GM18909 (cell line): ENCODE results near the gene CHST11.

Experiments used
- ATAC-seq: cut with Tn5 transposase; IDR thresholded peaks from one replicate; pipeline ENCODE4 v1.9.1; 2021; ENCODE audit warnings: mild to moderate bottlenecking; ENCODE audit not compliant: unreplicated experiment, poor library complexity

The CHST11 gene

GRCh38 chr12:104458694-104459367 lies 2.1 kb downstream of the CHST11 start:
- no peak for ATAC-seq

DNA sequence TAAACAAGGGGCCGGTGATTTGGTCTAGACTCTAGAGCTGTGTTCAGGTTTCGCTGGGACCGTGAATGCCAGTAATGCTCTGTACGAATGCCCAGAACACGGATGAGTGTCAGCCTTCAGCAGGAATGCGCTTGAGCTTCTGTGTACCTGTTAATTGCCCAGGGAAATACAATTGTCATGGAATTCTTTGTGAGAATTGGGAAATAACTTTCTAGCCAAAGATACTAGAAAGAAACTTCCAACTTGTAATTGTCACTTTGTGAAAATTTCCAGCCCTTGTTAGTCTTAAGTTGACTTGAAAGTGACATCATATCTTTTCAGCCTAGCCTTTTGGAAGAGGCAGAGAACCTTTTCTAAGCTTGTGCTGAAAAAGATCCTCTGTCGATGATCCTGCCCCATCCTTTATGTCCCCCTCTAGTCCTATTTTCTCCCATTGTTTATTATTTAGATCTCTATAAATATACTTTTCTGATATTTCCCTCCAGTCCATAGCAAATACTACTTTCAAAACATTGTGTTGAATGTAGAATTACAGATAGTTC lies 2.7 kb downstream of the CHST11 start:
- ATAC-seq = no peak

DNA sequence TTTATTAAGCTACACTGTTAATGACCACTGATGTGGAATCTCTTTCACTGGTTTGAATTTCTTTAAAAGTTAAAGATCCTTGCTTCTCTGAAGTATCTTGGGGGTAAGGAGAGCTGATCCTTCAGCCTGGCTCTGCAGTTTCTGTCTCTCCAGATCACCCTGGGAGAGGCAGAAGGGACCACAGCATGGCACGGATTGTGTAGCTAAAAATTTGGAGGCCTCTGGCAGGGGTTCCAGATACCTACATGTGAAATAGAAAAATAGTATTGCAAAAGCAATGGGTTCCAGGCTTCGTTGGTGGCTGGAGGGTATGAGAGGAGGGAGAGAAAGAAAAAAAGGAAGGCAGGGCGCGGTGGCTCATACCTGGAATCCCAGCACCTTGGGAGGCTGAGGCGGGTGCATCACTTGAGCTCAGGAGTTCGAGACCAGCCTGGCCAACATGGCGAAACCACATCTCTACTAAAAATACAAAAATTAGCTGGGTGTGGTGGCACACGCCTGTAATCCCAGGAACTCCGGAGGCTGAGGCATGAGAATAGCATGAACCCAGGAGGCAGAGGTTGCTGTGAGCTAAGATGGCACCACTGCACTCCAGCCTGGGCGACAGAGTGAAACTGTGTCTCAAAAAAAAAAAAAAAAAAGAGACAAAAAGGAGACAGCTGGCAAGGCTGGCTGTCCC lies 3.4 kb downstream of the CHST11 start:
- no peak for ATAC-seq

GRCh38 chr12:104460973-104461698 lies 4.4 kb downstream of the CHST11 start:
- ATAC-seq = no peak

DNA sequence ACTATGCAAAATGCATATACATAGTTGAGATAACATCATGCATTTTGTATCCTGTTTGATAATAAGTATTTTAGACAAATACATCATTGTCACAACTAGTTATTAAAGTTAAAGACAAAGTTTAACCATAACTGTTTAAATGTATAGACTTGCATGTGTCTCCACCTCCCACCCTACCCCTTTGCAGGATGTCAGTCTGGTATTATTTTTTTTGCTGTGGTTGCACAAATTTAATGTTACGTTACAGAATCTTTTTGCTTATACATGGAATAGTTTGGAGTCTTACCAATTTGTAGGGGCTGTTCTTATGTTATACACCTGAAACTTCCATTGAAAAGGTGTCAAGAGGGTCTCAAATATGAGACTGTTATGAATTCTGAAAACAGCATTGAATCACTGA lies 5.6 kb downstream of the CHST11 start:
- no peak for ATAC-seq

DNA sequence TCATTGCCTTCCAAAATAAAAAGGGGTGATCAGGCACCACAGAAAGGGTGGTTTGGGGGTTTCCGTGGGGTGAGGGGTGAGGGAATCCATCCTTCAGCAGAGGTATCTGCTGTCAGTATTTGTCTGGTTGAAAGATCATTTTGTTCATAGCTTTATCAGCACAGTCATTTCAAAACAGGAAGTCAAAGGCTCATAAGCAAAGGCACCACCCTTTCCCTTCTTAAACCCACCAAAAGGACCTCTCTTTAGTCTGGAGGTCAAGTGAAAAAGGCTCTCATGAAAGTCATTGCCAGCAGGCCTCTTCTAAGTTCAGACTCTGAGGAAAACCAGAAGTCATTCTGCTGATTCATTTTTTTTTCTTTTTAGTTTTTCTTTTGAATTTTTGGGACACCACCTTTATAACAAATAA lies 6.2 kb downstream of the CHST11 start:
- ATAC-seq = peak; percentile 61

DNA sequence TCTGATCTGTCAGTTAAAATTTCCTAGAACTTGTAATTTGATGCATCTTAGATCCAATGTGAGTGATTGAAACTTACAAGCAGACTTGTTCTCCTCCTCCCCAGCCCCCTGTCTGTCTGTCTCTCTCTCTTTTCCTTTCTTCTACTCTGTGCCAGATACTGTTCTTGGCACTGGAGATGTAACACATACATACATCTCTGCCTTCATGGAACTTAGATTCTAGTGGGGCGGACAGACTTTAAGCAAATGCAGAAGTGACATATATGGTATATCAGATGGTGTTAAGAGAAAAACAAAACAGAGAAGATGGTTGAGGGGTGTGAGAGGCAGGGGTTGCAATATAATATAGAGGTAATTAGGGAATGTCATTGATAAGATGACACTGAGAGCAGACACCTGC lies 6.6 kb downstream of the CHST11 start:
- peak; percentile 2 for ATAC-seq

GRCh38 chr12:104464899-104465298 lies 8.2 kb downstream of the CHST11 start:
- ATAC-seq = no peak

DNA sequence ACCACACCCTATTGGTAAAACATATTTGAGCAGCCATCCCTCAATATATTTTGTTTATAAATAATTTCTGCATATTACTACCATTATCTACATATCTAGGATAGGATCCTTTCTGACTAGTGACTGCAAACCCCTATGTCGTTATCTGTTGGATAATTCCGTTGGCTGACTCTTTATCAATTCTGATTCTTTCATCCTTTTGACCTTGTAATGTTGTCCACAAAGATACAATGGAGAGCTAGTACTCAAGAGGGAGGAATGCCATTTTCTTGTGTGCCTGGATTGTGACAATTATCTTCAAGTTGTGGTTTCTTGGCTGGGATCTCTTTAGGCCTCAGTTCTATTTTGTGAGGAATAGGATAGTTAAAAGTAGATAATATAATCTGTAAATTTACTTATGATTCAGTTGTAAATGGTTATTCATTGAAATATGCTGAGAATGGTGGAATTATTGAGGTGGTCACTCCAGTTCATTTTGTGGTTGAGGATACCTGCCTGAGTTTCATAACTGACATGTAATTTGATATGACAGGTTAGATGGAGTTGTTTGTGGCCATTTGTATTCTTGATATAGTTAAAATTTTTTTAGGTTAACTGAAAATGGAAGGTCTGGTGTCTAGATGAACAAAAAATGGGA lies 10.1 kb downstream of the CHST11 start:
- no peak for ATAC-seq

DNA sequence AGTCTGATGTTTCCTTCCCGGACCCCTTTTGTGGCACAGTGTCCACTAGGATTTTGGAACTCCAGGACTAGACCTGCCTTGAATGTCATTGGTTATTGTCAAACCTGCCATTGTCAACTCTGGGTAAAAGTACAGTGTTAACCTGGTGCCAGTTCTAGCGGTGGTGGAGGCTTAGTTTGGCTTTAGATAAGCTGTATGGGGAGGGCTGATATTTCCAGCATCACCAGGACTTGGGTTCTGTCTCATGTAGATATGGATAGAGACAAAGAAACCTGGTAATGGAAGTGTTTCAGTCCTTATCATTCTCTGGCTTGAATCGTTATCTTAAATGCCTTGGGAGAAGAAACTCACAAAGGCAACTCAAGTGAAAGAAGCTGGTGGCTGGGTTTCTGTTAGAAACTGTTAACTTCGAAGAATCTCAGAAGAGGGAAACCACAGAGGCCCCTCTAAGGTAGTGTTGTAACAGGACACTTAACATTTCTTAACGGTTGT lies 10.6 kb downstream of the CHST11 start:
- no peak for ATAC-seq

GRCh38 chr12:104468371-104468770 lies 11.6 kb downstream of the CHST11 start:
- no peak for ATAC-seq

- ATAC-seq = no peak
Observed at GRCh38 chr12:104469066-104469465, 12.3 kb downstream of the CHST11 start.

DNA sequence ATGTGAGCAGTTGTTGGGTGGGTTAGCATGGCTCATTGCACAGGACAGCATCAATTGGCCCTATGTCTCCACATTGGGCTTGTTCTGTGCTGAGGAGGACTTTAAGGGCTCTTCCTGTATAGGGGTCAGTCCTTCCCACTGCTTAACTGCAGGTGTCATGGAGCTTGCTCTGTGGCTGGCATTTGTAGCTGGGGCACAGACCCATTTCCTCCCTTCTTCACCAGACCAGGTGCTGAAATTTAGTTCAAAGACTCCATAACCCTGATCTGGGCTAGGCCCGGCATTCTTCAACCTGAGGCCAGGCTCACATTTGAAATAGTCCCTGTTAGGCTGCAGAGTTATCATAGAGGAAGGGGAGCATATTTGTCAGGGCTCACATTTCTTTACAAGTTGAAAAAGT lies 12.8 kb downstream of the CHST11 start:
- no peak for ATAC-seq

GRCh38 chr12:104470521-104470920 lies 13.8 kb downstream of the CHST11 start:
- ATAC-seq = no peak

DNA sequence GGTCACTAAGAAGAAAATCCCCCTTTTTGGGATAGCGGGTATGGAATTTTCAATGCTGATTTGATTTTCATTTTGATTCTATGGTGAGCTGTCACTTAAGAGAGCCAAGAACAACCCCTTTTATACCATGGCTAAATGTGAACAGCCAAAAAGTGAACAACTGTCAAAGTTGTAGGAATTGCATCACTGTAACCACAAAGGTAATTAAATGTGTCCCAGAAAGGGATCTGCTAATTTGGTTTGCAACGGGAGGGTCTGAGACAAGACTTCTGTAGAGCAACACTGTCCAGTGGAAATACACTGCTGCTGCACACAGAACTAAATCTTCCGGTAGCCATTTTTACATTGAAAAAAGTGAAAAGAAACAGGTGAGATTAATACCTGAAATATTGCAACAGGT lies 14.6 kb downstream of the CHST11 start:
- no peak for ATAC-seq

GRCh38 chr12:104472748-104473147 lies 16.0 kb downstream of the CHST11 start:
- no peak for ATAC-seq

DNA sequence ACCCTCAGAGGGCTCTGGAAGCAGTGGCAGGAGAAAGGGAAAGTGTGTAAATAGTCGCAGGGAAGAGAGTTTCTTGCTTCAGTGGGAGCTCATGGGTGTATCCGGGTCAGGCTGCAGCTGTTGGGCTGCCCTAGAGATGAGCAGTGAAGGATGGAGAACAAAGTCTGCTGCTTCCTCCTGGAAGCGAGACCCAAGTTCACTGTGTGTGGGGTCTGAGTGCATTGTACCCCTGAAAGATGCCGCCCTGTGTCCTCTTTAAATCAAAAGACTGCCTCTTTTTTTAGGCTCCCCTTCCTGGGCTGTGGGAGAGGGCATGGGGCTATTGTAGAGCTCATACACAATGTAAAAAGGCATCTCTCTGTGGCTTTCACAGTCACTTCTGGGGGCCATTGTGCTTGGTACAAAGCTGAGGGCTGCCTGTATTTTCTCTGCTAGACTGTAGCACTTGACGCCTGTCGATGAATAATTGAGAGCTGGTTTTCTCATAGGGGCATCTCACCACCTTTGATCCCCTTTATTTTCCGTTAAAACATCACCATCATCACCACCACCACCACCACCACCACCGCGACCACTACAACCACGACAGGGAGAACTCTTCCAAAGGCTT lies 16.7 kb downstream of the CHST11 start:
- ATAC-seq = no peak

GRCh38 chr12:104475271-104475670 lies 18.5 kb downstream of the CHST11 start:
- no peak for ATAC-seq

- ATAC-seq = peak; percentile 2
Observed at GRCh38 chr12:104477510-104478390, 21.0 kb downstream of the CHST11 start.
